Middle frontal gyrus (tissue), 1 donor: Measurements from ENCODE around the gene PLA2G2C.
"Not testable (repeated sequence)": the region's sequence is repeated elsewhere in the genome, so short reads cannot be mapped to it uniquely, and the experiment has no call there.

Experiments
- DNase-seq: peaks from one replicate; pipeline ENCODE4 v3.0.0-alpha.2; 2015; ENCODE audit warnings: low spot score; ENCODE audit errors: extremely low spot score

The PLA2G2C gene

DNA sequence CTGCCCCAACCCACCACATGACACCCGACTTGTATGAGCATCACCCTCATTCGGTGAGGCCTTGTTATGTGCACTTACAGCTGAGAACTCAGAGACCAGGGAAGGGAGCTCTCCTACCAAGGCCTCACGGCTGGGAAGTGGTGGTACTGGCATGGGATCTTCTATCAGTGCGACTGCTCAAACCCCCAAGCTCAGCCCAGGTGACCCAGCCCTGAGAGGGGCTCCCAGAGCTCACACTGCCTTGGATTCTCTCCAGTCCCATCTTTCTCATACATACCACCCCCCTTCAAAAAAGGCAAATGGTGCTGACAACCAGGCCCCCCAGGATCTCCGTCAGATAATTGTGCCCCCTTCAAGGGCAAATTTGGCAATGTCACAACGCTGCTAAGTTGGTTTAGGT, 48.0 kb downstream of the PLA2G2C start:
- DNase-seq: no peak

DNA sequence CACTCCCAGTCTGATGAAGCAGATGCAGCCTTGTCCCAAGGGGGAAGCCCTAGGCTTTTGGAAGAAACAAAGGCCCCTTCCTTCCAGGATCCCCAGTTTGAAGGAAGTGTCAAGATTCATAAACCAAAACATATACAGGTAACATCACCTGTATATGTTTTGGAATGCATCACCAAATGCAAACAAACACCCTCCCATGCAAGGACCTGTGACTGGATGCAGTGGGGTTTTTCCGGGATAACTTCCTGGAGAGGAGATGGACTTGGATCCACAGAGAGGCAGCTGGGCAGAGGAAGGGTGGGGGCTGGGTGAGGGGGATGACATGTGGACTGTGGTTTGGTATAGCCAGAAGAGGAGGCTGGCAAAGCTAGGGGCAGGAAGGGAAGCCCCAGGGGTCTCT, 48.7 kb downstream of the PLA2G2C start:
- no peak for DNase-seq

DNA sequence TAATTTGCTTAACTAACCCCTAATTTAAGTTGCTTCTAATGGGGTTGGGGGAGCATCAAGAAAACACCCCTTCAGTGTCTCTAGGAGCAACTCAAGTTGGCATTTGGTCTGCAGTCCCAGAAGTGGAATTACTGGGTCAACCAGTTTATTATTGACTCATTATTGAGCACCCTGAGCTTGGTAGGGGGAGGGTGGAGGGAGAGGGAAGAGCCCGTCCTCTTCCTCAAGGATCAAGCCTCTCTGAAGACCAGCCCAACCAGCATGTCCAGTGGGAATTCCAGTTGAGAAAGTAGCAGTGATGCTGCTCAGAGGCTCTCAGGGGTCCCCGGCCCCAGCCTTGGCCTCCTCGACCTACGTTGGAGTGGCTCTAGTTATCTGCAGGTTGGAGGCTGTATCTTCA, 49.3 kb downstream of the PLA2G2C start:
- no peak for DNase-seq

DNA sequence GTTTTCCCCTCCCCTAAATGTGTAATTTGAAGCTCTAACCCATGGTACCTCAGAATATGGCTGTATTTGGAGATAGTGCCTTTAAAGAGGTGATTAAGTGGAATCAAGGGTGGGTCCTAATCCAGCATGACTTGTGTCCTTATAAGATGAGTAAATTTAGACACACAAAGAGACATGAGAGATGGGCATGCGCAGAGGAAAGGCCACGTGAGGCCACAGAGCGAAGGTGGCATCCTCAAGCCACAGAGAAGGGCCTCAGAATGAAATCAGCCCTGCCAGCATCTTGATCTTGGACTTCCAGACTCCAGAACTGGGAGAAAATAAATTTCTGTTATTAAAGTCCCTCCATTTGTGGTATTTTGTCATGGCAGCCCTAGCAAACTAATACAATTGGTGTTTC, 50.1 kb downstream of the PLA2G2C start:
- DNase-seq: no peak

DNA sequence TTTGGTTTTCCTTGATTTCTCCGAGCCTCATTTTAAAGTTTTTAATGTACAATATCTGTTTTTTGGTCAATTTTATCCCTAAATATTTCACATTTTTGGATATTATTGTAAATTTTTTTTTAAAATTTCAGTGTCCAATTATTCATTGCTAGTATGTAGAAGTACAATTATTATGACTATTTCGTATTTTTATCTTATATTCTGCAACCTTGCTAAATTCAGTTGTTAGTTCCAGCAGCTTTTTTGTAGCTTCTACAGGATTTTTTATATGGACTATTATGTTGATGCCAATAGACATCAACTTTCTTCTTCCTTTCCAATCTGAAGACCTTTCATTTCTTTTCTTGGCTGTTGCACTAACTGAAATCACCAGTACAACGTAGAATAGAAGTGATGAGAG, 51.3 kb downstream of the PLA2G2C start:
- DNase-seq: no peak

DNA sequence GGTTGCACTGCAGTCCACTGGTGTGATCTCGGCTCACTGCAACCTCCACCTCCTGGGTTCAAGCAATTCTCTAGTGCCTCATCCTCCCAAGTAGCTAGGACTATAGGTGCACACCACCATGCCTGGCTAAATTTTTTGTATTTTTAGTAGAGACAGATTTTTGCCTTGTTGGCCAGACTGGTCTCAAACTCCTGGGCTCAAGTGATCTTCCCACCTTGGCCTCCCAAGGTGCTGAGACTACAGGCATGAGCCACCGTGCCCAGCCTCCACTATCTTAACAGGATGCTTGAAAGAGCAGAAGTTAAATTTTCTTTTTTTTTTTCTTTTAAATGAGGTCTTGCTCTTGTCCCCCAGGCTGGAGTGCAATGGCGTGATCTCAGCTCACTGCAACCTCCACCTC, 55.8 kb downstream of the PLA2G2C start:
- DNase-seq: not testable (repeated sequence)

DNA sequence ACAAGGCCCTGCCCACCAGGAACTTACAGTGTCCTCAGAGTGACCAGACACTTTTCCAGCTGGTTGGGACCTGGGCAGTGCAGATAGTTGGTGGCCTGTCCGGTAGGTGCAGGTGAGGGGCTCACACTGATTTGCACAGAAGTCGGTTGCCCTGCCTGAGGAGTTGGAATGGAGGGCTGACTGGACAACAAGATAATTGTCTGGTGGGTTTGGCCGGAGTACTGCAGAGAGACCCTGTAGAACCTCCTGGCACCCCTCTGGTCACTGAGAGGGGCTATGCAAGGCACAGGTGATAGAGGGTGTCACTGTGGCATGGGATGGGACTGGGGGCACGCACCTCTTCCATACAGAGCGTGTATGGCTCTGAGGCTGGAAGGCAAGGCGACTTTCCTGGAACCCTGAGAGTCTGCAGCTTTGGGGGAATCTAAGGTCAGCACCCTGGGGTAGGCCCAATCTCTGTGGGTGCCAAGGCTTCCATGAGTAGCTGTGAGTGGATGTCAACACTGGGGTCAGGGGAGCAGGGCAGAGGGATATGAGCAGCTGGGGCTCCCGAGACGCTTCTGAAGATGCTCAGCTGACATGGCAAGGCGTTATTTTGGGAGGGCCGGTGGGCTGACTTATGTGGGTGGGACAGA, 59.4 kb downstream of the PLA2G2C start:
- no peak for DNase-seq

DNA sequence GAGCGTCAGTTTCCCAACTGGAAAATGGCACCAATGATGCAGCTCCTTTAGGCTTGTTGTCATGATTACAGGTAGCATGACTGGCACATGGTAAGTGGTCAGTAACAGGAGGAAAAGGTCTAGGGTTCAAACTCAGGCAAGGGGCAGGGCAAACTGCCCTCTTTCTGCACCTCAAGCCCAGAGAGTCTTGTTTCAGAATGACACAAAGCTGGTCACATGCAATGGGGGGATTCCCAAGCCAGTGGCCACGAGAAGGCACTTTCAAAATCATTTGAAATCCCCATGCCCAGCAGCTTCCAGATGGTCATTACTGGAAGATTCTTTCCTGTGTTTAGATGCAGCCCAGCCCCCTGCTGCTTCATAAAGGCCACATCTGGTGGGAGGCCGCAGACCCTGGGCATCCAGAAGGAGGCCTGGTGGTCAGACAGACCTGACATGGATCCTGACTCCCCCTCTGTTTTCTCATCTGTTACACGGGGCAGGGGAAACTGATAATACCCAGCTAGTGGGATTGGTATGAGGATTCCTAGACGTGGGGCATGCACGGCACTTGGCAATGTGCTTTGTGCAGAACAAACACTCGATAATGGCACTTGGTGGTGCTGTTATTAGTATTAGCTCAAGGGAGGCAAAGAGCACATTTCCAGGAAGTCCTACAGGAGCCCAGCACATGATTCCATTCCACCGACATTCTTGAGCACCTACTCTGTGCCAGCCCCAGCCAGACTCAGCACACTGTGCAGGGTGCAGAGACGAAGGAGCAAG, 60.1 kb downstream of the PLA2G2C start:
- DNase-seq: no peak

DNA sequence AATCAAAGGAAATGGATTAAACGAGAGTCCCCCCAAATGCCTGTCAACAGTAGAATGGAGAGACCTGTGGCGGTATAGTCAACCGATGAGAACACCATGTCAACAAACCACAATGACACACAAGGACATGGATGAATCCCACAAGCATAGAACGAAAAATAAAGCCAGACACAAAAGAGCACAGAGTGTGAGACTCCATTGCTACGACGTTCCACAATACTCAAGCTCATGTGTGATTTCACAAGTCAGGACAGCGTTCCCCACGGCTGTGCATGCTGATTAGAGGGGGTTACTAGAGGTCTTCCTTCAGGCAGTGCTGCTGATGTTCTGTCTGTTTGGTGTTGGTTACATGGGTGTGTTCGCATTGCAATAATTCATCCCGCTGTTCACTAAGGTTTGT, 61.2 kb downstream of the PLA2G2C start:
- no peak for DNase-seq

DNA sequence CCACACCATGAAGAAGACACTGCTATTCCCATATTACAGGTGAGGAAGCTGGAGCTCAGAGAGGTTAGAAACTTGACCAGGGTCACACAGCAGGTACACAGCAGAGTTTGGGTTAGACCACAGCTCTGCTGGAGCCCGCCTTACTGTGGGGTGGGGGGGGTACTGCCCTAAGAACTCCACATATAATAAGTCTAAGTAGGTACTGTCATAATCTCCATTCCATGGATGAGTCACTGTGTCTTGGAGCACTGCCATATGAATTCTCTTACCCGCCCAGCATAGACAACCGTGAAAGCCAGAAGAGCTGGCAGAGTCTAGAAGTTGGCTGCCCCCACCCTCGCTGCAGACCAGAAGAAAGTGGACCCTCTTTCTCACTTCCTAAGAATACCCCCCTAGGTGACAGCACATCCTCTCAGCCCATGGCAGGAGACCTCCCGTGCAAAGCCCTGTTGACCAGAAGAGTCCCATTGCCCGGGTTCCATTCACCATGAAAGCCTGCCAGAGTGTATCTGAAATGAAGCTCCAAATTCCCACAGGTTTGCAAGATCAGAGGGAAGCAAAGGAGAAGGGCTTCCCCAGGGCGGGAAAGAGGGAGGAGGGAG, 61.8 kb downstream of the PLA2G2C start:
- no peak for DNase-seq

DNA sequence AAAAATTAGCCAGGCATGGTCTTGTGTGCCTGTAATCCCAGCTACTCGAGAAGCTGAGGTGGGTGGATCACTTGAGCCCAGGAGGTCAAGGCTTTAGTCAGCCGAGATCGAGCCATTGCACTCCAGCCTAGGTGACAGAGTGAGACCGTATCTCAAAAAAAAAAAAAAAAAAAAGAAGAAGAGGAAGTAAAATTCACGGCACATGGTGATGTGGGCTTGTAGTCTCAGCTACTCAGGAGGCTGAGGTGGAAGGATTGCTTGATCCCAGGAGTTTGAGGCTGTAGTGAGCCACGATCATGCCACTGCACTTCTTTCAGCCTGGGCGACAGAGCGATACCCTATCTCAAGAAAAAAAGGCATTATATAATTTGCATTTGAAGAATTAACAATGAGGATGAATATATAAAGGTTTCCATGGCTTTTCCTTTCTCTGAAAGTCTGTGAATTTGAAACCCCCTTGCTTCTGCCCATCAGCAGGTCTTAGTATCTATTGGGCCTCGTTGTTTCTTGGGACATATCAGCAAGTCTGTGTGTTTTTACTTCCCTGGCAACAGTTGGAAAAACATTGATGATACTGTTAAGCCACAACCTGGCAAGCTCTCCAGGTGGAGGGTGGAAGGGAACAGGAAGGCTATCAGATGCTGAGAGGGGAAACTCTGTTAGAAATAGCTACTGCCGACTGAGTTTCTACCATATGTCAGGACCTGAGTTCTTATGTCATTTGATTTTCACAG, 62.4 kb downstream of the PLA2G2C start:
- no peak for DNase-seq

DNA sequence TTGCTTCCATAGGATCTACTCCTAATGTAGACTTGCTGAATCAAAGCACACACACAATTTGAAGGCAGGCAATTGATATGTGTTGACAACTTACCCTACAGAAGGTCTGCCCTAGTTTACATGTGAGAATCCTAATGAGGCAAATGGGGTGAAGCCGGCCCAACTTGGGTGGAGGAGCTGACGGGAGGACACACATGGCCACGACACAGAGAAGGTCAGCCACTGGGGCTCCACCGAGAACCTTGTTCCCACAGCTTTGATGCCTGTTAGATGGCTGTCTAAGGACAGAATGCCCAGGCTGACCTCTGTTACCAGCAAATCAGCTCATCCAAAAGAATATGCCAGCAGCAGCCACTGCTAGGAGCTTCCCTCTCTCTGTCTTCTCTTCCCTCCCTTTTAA, 65.5 kb downstream of the PLA2G2C start:
- DNase-seq: no peak

DNA sequence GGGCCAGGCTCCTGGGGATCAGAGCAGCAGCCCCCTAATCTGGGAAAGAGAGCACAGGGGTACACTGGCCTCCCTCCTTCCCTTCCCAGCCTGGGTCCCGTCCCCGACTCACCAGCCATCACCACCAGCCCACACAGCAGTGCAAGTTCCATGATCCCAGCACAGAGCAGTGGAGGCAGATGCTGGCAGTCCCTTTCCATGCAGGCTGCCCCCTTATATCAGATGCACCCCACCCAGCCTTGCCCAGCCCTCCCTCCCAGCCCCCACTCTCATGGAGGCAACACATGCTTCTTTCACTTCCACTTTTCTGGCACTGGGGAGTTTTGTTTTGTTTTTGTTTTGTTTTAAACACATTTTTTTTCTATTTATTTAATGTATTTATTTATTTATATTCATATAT, 67.0 kb downstream of the PLA2G2C start, which contains the start of gene PLA2G2D:
Gene PLA2G2D (minus strand): TSS at position 190 of the 400 bp plus-strand sequence. CDS start 38 bp downstream, at position 152.
- no peak for DNase-seq

DNA sequence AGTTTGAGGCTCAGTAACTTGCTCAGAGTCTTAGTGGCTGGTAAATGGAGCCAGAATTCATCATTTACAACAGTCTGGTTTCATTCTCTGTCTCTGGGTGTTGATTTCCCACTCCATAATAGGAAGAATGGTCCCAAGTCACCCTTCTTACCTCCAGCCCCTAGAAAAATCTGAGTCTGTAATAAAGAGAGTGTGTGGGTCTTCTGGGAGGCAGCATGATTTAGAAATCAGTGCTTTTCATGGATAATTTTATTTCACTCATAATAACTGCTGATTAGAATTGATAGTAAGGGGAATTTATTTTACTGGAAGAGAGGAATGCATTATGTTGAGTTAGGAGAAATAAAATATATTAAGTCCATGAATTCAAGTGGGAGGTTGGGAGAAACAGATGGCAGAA, 69.1 kb downstream of the PLA2G2C start:
- DNase-seq: no peak

DNA sequence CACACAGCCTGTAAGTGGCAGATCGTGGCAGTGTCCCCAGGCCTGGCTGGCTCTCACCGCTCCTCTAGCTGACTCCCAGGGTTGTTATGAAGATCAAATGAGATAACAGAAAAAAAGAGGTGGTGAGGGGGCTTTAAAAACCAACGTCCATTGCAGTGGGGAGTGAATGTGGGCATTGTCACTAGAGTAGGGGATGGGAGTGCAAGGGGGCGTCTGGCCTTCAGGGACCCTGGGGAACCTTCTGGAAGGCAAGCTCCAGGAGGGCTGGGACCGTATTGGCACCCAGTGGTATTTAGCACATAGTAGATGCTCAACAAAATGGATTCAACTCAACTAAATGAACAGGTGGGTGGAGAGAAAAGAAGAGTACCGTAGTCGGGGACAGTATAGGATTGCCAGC, 70.4 kb downstream of the PLA2G2C start:
- DNase-seq: no peak

DNA sequence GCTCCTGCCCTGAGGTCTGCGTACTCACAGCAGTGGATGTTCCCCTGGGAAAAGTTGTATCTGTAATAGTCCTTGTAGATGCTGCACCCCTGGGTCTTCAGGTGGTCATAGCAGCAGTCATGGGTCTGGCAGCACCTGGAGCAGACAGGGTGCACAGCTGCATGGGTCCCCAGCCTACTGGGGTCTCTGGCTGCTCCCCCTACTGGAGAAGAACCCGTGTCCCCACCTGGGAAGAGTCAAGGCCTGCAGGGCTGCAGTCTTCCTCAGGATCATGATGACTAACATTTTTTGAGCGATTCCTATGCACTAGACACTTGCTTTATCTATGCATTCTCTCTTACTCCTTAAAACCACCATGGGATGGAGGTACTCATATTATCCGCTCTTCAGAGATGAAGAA, 70.8 kb downstream of the PLA2G2C start:
- DNase-seq: no peak

DNA sequence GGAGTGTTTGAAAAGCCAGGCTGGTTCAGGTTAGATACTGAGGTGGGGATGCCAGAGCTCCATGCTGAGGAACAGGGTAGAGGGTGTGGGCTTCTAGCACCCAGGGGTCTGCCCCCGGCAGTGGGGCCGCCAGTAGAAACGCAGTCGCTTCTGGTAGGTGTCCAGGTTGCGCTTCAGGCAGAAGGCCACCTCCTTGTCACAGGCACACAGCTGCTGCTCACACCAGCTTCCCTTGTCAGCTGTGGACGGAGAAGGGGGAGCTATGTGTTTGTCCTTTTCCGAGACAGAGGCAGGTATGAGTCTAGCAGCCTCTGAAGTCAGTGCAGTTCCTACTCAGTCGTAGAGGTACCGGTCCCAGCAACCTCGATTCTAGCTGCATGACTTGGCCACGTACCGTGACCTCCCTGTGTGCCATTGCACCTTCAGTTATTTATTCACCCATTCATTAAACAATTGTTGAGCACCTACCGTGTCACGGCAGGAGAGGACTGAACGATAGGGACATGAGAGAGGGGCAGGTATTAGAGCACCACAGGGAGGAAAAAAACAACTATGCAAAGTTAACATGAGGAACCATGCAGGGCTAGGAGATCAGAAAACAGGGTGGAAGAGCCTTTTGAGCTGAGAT, 72.2 kb downstream of the PLA2G2C start:
- no peak for DNase-seq
